HepG2 (cell line): ENCODE results near the gene METTL16. TPM values are rescaled to one million over a fixed set of nuclear protein-coding genes. Genes with fewer than 3 reads are reported as not detected.

Experiments used
- polyA plus RNA-seq, 8 experiments: library from polyadenylated mRNA; depleted of rRNA in 3 of 8; stranded (reverse) in 7 of 8; unstranded in 1 of 8; fragments of >200 nt; fragmentation: Illumina TruSeq in 4 of 8; extraction: Trizol in 4 of 8; gene quantifications; 2 replicates each; pipeline versions ENCODE4 v1.2.1 to v1.2.3, GENCODE V29; 2011 to 2016; ENCODE audit warnings: low read depth in 4 of 8, missing spikeins in 1 of 8, mixed read lengths in 1 of 8; ENCODE audit not compliant: insufficient read depth in 1 of 8
- total RNA-seq, 5 experiments: library from RNA; depleted of rRNA; stranded (reverse); fragments of >200 nt; fragmentation: Illumina TruSeq; extraction: Trizol; gene quantifications; 2 replicates each; pipeline ENCODE4 v1.2.3, GENCODE V29; 2016; ENCODE audit warnings: low read depth in 1 of 5
- TF ChIP-seq, protein P1 (sequence below): sonication (generic); formaldehyde crosslinking; IDR thresholded peaks from 2 replicates; pipeline ENCODE4 v1.8.1; 2023; ENCODE audit warnings: mild to moderate bottlenecking, missing genetic modification reagents
- TF ChIP-seq, protein P2 (sequence below): sonication (generic); formaldehyde crosslinking; IDR thresholded peaks from 2 replicates; pipeline ENCODE4 v1.4.0; 2020; ENCODE audit warnings: mild to moderate bottlenecking, missing genetic modification reagents
- TF ChIP-seq, protein P3 (sequence below): IDR thresholded peaks from 2 replicates; pipeline ENCODE4 v1.6.1; 2012; ENCODE audit warnings: inconsistent platforms
- TF ChIP-seq, protein P4 (sequence below): sonication (generic); formaldehyde crosslinking; IDR thresholded peaks from 2 replicates; pipeline ENCODE4 v1.5.1; 2020; ENCODE audit warnings: mild to moderate bottlenecking, moderate library complexity, missing genetic modification reagents

The METTL16 gene
- total and polyA plus RNA-seq, 2 of the 13 experiments (the other 11 are each of a cell fraction or from before 2014, with no cell fraction given) = 11.6 to 18.5 TPM

DNA sequence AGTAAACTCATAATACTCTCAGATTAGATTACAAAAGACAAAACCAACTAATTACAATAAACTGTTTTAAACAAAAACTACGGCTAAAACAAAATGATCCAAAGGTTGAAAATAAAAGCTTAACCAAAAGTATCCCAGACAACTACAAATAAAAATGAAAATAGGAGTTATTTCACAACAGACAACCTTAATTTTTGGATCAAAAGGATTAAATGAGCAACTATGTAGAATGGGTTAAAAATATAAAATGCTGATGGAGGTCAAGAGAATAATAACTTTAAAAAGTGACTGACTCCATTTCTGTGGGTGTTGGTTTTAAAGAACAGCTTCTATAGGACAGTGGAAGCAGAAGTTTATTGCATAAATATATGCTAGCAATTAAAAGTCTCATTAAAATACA is 28.6 kb downstream of the METTL16 start (continued):
- TF ChIP-seq, protein P1, sequence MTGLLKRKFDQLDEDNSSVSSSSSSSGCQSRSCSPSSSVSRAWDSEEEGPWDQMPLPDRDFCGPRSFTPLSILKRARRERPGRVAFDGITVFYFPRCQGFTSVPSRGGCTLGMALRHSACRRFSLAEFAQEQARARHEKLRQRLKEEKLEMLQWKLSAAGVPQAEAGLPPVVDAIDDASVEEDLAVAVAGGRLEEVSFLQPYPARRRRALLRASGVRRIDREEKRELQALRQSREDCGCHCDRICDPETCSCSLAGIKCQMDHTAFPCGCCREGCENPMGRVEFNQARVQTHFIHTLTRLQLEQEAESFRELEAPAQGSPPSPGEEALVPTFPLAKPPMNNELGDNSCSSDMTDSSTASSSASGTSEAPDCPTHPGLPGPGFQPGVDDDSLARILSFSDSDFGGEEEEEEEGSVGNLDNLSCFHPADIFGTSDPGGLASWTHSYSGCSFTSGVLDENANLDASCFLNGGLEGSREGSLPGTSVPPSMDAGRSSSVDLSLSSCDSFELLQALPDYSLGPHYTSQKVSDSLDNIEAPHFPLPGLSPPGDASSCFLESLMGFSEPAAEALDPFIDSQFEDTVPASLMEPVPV (CRISPR knock-in tag) = no peak
- TF ChIP-seq, protein P2, sequence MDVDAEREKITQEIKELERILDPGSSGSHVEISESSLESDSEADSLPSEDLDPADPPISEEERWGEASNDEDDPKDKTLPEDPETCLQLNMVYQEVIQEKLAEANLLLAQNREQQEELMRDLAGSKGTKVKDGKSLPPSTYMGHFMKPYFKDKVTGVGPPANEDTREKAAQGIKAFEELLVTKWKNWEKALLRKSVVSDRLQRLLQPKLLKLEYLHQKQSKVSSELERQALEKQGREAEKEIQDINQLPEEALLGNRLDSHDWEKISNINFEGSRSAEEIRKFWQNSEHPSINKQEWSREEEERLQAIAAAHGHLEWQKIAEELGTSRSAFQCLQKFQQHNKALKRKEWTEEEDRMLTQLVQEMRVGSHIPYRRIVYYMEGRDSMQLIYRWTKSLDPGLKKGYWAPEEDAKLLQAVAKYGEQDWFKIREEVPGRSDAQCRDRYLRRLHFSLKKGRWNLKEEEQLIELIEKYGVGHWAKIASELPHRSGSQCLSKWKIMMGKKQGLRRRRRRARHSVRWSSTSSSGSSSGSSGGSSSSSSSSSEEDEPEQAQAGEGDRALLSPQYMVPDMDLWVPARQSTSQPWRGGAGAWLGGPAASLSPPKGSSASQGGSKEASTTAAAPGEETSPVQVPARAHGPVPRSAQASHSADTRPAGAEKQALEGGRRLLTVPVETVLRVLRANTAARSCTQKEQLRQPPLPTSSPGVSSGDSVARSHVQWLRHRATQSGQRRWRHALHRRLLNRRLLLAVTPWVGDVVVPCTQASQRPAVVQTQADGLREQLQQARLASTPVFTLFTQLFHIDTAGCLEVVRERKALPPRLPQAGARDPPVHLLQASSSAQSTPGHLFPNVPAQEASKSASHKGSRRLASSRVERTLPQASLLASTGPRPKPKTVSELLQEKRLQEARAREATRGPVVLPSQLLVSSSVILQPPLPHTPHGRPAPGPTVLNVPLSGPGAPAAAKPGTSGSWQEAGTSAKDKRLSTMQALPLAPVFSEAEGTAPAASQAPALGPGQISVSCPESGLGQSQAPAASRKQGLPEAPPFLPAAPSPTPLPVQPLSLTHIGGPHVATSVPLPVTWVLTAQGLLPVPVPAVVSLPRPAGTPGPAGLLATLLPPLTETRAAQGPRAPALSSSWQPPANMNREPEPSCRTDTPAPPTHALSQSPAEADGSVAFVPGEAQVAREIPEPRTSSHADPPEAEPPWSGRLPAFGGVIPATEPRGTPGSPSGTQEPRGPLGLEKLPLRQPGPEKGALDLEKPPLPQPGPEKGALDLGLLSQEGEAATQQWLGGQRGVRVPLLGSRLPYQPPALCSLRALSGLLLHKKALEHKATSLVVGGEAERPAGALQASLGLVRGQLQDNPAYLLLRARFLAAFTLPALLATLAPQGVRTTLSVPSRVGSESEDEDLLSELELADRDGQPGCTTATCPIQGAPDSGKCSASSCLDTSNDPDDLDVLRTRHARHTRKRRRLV (CRISPR knock-in tag) = no peak
- TF ChIP-seq, protein P3, sequence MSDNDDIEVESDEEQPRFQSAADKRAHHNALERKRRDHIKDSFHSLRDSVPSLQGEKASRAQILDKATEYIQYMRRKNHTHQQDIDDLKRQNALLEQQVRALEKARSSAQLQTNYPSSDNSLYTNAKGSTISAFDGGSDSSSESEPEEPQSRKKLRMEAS = no peak
- TF ChIP-seq, protein P4, sequence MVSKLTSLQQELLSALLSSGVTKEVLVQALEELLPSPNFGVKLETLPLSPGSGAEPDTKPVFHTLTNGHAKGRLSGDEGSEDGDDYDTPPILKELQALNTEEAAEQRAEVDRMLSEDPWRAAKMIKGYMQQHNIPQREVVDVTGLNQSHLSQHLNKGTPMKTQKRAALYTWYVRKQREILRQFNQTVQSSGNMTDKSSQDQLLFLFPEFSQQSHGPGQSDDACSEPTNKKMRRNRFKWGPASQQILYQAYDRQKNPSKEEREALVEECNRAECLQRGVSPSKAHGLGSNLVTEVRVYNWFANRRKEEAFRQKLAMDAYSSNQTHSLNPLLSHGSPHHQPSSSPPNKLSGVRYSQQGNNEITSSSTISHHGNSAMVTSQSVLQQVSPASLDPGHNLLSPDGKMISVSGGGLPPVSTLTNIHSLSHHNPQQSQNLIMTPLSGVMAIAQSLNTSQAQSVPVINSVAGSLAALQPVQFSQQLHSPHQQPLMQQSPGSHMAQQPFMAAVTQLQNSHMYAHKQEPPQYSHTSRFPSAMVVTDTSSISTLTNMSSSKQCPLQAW (CRISPR knock-in tag) = no peak
